Superior temporal gyrus (tissue), 1 donor: ENCODE measurements around the gene ATP6V0B.

Experiments used
- DNase-seq: peaks from one replicate; pipeline ENCODE4 v3.0.0-alpha.2; 2016; ENCODE audit errors: extremely low spot score

The ATP6V0B gene

GRCh38 chr1:43984855-43985254 lies 10.1 kb downstream of the ATP6V0B start:
- DNase-seq, result no peak

- no peak for DNase-seq
Measured at GRCh38 chr1:43985984-43986595, 11.3 kb downstream of the ATP6V0B start.

GRCh38 chr1:43986712-43987111 lies 12.0 kb downstream of the ATP6V0B start:
- DNase-seq, result no peak

GRCh38 chr1:43987159-43987902 lies 12.6 kb downstream of the ATP6V0B start:
- DNase-seq, result no peak

DNA sequence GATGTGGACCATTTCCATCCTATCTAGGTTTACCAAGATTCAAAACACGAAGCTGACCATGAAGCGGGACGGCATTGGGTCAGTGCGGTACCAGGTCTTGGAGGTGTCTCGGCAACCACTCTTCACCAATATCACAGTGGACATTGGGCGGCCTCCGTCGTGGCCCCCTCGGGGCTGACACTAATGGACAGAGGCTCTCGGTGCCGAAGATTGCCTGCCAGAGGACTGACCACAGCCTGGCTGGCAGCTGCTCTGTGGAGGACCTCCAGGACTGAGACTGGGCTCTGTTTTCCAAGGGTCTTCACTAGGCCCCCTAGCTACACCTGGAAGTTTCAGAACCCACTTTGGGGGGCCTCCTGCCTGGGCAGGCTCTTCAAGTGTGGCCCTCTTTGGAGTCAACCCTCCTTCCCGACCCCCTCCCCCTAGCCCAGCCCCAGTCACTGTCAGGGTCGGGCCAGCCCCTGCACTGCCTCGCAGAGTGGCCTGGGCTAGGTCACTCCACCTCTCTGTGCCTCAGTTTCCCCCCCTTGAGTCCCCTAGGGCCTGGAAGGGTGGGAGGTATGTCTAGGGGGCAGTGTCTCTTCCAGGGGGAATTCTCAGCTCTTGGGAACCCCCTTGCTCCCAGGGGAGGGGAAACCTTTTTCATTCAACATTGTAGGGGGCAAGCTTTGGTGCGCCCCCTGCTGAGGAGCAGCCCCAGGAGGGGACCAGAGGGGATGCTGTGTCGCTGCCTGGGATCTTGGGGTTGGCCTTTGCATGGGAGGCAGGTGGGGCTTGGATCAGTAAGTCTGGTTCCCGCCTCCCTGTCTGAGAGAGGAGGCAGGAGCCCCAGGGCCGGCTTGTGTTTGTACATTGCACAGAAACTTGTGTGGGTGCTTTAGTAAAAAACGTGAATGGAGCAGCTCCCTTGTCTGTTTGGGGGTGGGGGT lies 15.8 kb downstream of the ATP6V0B start:
- DNase-seq, result no peak

- DNase-seq, result no peak
Measured at GRCh38 chr1:43991200-43991475, 16.4 kb downstream of the ATP6V0B start.

GRCh38 chr1:43991476-43992231 lies 16.9 kb downstream of the ATP6V0B start, which contains the start of gene CCDC24:
Gene CCDC24 (plus strand): TSS chr1:43991599. CDS start chr1:43991879, 280 bp downstream.
- peak; percentile 73 for DNase-seq

GRCh38 chr1:43992232-43992995 lies 17.7 kb downstream of the ATP6V0B start:
- no peak for DNase-seq

DNA sequence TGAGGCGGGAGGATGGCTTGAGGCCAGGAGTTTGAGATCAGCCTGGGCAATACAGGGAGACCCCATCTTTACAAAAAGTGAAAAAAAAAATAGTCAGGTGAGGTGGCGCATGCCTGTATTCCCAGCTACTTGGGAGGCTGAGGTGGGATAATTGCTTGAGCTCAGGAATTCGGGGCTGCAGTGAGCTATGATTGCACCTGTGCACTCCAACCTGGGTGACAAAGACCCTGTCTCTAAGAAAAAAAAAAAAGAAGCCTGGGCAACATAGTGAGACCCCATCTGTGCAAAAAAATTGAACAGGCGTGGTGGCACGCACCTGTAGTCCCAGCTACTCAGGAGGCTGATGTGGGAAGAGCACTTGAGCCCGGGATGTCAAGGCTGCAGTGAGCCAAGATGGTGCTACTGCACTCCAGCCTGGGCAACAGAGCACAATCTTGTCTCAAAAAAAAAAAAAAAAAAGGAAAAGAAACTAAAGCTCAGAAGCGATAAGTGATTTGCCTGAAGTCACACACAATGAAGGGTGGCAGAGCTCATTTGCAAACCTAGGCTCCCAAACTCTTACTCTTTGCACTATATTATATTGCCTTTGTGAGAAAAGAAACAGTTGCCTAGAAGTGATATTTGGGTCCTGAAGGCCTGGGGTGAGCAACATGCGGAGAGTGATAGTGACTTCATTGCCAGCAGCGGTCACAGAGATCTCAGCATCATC lies 18.6 kb downstream of the ATP6V0B start:
- DNase-seq, result no peak

GRCh38 chr1:43994071-43994470 lies 19.3 kb downstream of the ATP6V0B start:
- no peak for DNase-seq

DNA sequence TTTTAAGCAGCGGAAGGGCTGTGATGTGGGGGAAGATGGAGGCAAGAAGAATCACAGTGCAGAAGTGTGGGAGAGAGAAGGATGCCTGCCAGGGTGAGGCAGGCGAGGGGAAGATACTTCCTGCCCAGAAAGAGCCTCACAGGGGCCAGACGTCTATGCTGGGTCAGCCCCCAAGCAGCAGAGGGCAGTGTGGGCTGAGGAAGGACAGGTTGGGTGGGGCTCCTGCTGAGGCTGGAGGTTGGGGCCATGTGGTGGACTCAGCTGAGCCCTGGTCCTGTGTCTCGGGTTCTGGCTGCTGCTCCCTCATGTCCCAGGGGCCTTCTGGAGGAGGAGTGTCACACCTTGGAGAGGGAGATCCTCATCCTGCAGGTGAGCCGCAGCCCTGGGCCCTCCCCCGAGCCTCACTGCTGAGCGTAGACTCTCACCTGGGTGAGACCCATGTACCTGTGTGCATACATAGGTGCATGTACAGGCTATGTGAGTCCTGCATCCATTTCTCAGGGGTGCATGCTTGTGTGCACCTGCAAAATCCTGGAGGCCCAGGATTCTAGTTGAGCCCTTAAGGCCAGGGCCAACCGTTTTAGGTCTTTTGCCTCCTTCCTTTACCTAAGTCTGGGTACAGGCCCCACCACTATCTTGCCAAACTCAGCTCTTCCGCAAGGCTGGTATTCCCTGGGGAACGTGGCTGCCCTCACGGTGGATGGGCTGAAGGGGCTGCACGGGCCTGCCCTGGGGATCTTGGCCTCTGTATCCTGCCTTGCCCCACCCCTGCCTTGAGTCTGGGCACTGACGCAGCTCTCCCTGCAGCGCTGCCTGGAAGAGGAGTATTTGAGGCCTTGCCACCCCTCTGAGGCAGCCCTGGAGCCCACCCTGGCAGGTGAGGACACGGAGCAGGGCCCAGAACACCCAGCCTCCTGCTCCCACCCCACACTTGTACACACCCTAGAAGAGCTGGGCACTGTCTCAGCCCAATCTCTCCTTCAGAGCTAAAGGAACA lies 20.3 kb downstream of the ATP6V0B start:
- no peak for DNase-seq

DNA sequence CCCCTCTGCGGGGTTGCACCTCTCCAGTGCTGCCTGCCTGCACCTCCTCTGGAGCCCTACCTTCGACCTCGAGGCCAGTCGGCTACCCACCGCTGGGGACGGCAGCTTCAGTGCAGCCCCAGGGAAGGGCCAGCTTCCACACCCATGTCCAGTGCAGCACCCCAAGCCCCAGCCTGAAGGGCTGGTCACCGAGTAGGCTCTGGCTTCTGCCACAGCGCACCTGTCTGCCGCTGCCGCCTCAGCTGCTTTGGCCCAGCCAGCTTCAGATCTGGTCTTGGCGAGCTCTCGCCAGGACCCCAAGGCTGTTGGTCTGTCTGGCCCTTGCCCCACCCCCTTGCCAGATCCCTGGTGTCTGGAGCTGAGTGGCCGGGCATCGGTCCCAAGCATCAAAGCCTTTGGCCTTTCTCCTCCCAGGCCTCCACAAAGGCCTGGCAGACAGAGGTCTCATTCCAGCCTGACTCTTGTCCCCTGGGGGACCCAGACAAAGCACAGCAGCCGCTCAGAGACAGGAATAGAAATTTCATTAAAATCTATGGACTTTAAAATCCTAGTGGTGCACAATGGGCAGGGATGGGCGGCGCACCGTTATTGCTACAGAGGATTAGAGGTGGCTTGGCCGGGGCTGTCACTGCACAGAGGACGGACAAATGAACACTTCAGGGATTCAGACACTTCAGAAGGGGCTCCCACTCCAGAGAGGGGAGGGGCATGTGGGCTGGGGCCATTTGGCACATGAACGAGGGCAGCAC lies 21.4 kb downstream of the ATP6V0B start:
- peak; percentile 11 for DNase-seq

GRCh38 chr1:43996733-43997115 lies 22.0 kb downstream of the ATP6V0B start:
- no peak for DNase-seq

GRCh38 chr1:43997295-43997999 lies 22.7 kb downstream of the ATP6V0B start:
- no peak for DNase-seq

GRCh38 chr1:43998000-43998378 lies 23.2 kb downstream of the ATP6V0B start:
- DNase-seq, result no peak

DNA sequence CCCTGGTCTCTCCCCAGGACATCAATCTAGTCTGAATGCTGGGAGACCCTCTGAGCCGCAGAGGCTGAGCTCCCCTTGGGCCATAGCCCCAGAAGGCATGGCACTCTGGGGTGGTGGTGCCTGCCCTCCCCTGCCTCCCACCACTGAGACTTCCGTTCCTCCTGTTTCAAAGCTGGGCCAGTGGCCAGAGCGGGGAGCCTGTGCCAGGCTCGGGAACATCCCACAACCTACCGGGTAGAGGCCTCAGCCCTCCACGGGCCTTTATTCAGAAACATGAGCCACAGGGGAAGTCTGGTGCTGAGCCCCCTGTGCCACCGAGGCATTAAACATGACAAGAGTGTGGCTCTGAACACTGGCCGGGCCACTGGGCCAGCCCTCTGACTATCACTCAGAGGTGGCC lies 24.7 kb downstream of the ATP6V0B start:
- DNase-seq, result no peak

DNA sequence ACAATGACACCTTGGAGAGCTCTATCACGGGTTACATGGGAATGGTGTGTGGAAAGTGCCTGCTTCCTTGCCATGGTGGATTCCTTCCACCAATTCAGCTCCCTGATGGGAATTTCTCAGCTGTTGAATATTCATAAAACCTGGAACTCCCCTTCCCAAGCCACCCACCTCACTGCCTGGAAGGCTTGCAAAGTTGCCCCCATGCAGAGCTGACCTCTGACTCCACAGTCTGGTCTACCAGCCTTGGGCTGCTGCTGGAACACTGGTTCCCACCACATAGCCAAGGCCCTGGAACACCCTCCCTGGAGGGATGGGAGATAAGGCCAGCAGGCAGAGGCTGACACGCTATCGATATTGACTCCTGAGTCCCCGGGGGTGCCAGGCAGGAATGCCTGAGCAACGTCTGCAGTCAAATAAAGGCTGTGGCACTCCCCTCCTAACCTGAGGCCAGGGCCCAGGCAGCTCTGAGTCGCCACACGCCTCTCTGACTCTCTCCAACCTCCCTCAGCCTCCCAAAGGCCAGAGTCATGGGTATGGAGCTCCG lies 25.4 kb downstream of the ATP6V0B start:
- DNase-seq, result no peak

DNA sequence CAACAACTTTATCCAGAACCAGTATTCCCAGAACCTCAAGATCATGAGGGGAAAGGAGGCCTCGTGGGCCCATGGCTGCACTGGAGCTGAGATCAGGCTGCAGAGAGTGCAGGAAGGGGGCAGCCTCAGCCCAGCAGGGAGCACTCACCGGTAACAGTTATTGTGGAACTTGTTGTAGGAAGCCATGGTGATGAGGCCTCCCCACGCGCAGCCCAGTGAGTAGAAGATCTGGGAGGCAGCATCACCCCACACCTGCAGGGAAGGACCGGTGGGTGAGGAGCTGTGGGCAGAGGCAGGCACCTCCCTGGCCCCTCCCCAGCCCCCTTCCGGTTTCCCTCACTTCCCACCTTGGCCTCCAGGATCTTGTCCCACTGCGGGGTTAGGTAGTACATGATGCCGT lies 27.4 kb downstream of the ATP6V0B start:
- DNase-seq, result no peak
